ENCODE measurements around the gene NOMO2. TPM values are rescaled to one million over a fixed set of nuclear protein-coding genes. Genes with fewer than 3 reads are reported as not detected.
A peak's percentile ranks its signal among the peaks of the same experiment; 100 is the strongest.
"Not testable (repeated sequence)": the region's sequence is repeated elsewhere in the genome, so short reads cannot be mapped to it uniquely, and the experiment has no call there.

NOMO2 gene
- total and polyA plus RNA-seq, 10 of the 15 experiments (the other 5 are each of a cell fraction or from before 2014, with no cell fraction given): 30.2 to 110 (median 73.2) TPM

DNA sequence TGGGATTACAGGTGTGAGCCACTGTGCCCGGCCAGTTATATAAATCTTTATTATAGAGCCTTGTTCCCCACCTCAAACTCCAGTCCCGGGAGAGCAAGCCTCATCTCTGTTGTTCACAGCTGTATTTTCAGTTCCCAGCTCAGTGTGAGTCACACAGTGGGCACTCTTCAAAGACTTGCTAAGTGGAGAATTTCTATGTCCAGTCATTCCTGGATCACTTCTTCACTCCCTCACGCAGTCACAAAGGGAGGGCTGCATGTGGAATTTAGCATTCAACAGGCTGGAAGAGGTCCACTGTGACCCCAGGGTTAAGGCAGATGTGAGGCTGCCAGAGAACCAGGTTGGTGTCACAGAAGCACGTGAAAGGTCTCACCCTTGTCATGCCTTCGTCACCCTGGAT, 33.0 kb upstream of the NOMO2 start (continued):
- TF ChIP-seq MEF2B (IDR thresholded peaks at IDR 0.05; ENCODE audit: partially characterized antibody, poor library complexity, severe bottlenecking): peak; percentile 80
- TF ChIP-seq BCL11A (IDR thresholded peaks at IDR 0.05; ENCODE audit: low read depth, low read length): 0 out of 2 replicates have a peak, but pooled peaks have one; percentile 34
- TF ChIP-seq SPI1 (IDR thresholded peaks at IDR 0.05; ENCODE audit: borderline replicate concordance, insufficient read depth, low read depth, low read length): peak; percentile 40; the same call in 1 of the 2 replicates
- peak; percentile 50; the same call in 1 of the 2 replicates for TF ChIP-seq TCF7 (IDR thresholded peaks at IDR 0.05; ENCODE audit: borderline replicate concordance)
- TF ChIP-seq EP300 (IDR thresholded peaks at IDR 0.05; ENCODE audit: borderline replicate concordance in 1 of 2, control insufficient read depth in 1 of 2, low read depth in 2 of 2, low read length in 2 of 2): peak in 1 of 2 experiments; percentile 50; a peak in 1 of 4 replicates
- TF ChIP-seq IKZF1 (conservative IDR thresholded peaks at IDR 0.05): peak; percentile 65

DNA sequence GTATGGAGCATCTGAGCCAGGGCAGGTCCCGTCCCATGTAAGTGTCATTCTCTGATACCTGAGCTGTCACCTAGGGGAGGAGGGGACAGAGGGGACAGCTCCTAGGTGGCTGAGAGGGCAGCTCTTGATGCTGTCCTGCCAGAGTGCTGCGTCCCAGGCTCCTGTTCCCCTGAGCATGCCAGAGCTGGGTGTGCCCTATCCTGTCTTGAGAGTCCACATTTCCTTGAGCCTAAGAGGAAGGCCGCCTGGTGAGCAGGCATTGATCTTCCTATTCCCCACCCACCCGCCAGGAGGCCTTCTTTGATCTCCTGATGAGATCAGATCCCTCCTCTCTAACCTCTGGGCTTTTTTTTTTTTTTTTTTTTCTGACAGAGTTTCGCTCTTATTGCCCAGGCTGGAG, 32.0 kb upstream of the NOMO2 start:
- ChIA-PET CTCF (interaction anchor here (0.5 kb wide), 1 partner anchor 489 kb away, joined by 3 read pairs; no protein-coding TSS in a partner anchor), POLR2A (interaction anchor here (0.7 kb wide), 1 partner anchor 227 kb away, joined by 4 read pairs; no protein-coding TSS in a partner anchor)
- H2AFZ ChIP-seq (ENCODE audit: control insufficient read depth, low read depth, low read length); H3K4me3 ChIP-seq; DNase-seq (ENCODE audit: low read depth, low spot score); H3K9me3 ChIP-seq (replicated peaks; ENCODE audit: control insufficient read depth, insufficient read depth, low read length); H3K36me3 ChIP-seq (ENCODE audit: control insufficient read depth in 2 of 2, insufficient read depth in 2 of 2, low read length in 1 of 2); H3K27me3 ChIP-seq (replicated peaks in 1 of 2; ENCODE audit: control insufficient read depth in 2 of 2, insufficient read depth in 2 of 2, low read length in 1 of 2); BruUV-seq (replicated peaks); H4K20me1 ChIP-seq (ENCODE audit: control insufficient read depth, insufficient read depth); H3K79me2 ChIP-seq (ENCODE audit: control insufficient read depth, insufficient read depth, low read length); H3K4me2 ChIP-seq (ENCODE audit: control insufficient read depth, insufficient read depth); SMC1A ChIA-PET (ENCODE audit: uncharacterized antibody, unreplicated experiment); H3K4me1 ChIP-seq (ENCODE audit: control insufficient read depth, insufficient read depth, low read length); RAD21 ChIA-PET (ENCODE audit: unreplicated experiment); in situ Hi-C loops (cut with MboI); FAIRE-seq; H3K9ac ChIP-seq (ENCODE audit: control insufficient read depth, insufficient read depth, low read length); H3K27ac ChIP-seq (ENCODE audit: control insufficient read depth, insufficient read depth); intact Hi-C loops (cut with micrococcal nuclease; ENCODE audit: unreplicated experiment): not testable (repeated sequence)
- WGBS (ENCODE audit: insufficient coverage, insufficient replicate concordance, low lambda C conversion rate, missing lambda C conversion rate): 54% methylated on average over 4 of the region's 5 CpGs
- peak; percentile 20 for ATAC-seq

Measured in GM12878 (cell line).